HCT116 (cell line): ENCODE measurements around the gene PAMR1. TPM values are rescaled to one million over a fixed set of nuclear protein-coding genes. Genes with fewer than 3 reads are reported as not detected.

Experiments used
- ATAC-seq: fragments of 200-7000 bp; cut with Tn5 transposase; 2 replicates; pipeline ENCODE4 v1.9.1; 2020; ENCODE audit warnings: mild to moderate bottlenecking, moderate library complexity
- BruUV-seq: library from RNA; stranded (reverse); fragments of 400-500 nt; replicated peaks from 2 replicates; lab custom pipeline; 2021; lab: Mats Ljungman, UMichigan
- CTCF ChIA-PET: fragments of 300-600 bp; sonication (Branson Sonifier 250); formaldehyde crosslinking; loops from one replicate; lab custom pipeline; 2021; ENCODE audit warnings: antibody characterized with exemption; lab: Charles Lee
- POLR2A ChIA-PET: fragments of 300-600, 350-600 bp; sonication (Branson Sonifier 250); formaldehyde crosslinking; loops from one replicate; lab custom pipeline; 2021; ENCODE audit warnings: antibody characterized with exemption; lab: Charles Lee
- RAD21 ChIA-PET, 2 experiments: fragments of 300-600 bp; sonication (Branson Sonifier 250); formaldehyde crosslinking; loops; one replicate each; lab custom pipeline; 2023; ENCODE audit warnings: low total read pairs in 2 of 2; ENCODE audit not compliant: uncharacterized antibody in 2 of 2, unreplicated experiment in 2 of 2, low non-redundant PET in 1 of 2; lab: Charles Lee
- DNase-seq: peaks from one replicate; pipeline ENCODE4 v3.0.0-alpha.2; 2010; ENCODE audit warnings: low read depth, low spot score
- H2AFZ ChIP-seq: fragments of 200-600 bp; shearing (Covaris generic), sonication (generic); 2 replicates; pipeline ENCODE4 v1.6.1; 2017; ENCODE audit warnings: low read depth, mixed run types, mixed read lengths, antibody characterized with exemption, low read length; ENCODE audit not compliant: poor library complexity, severe bottlenecking
- H3K27ac ChIP-seq: 2 replicates; pipeline ENCODE4 v1.5.1; 2012; ENCODE audit warnings: low read depth, low read length
- H3K27me3 ChIP-seq: fragments of 200-600 bp; sonication (generic); 2 replicates; pipeline ENCODE4 v1.6.1; 2016; ENCODE audit warnings: mixed run types, low read length, mixed read lengths; ENCODE audit not compliant: insufficient read depth
- H3K36me3 ChIP-seq, 2 experiments: fragments of 200-500 bp in 1 of 2; fragments of 200-600 bp in 1 of 2; sonication (Bioruptor generic) in 1 of 2; sonication (generic) in 1 of 2; 2 replicates each; pipeline versions ENCODE4 v1.5.1 to v1.6.1; 2014 to 2016; ENCODE audit warnings: low read length in 2 of 2, inconsistent platforms in 1 of 2, mixed read lengths in 1 of 2, mixed run types in 1 of 2; ENCODE audit not compliant: insufficient read depth in 2 of 2, control insufficient read depth in 1 of 2
- H3K4me1 ChIP-seq, 2 experiments: fragments of 200-600 bp in 1 of 2; sonication (generic) in 1 of 2; 2 replicates each; pipeline versions ENCODE4 v1.5.1 to v1.6.1; 2012 to 2017; ENCODE audit warnings: low read length in 2 of 2, inconsistent platforms in 1 of 2, mild to moderate bottlenecking in 1 of 2, mixed read lengths in 1 of 2, mixed run types in 1 of 2, moderate library complexity in 1 of 2; ENCODE audit not compliant: insufficient read depth in 2 of 2, control insufficient read depth in 1 of 2
- H3K4me2 ChIP-seq: fragments of 200-600 bp; sonication (generic); 2 replicates; pipeline ENCODE4 v1.6.1; 2017; ENCODE audit warnings: mixed run types, low read length, mixed read lengths
- H3K4me3 ChIP-seq, 2 experiments: fragments of 200-600 bp in 1 of 2; sonication (generic) in 1 of 2; replicated peaks in 1 of 2; 2 replicates each; pipeline ENCODE4 v1.5.1; 2011 to 2016; ENCODE audit warnings: low read length in 2 of 2, control low read depth in 1 of 2, low read depth in 1 of 2, mild to moderate bottlenecking in 1 of 2, mixed read lengths in 1 of 2, mixed run types in 1 of 2
- H3K79me2 ChIP-seq: fragments of 200-600 bp; sonication (generic); 2 replicates; pipeline ENCODE4 v1.6.1; 2017; ENCODE audit warnings: mild to moderate bottlenecking, mixed run types, low read length, moderate library complexity, mixed read lengths; ENCODE audit not compliant: insufficient read depth
- H3K9ac ChIP-seq: fragments of 200-600 bp; sonication (generic); 2 replicates; pipeline ENCODE4 v1.6.1; 2016; ENCODE audit warnings: low read length, mixed read lengths
- H3K9me2 ChIP-seq: fragments of 200-600 bp; sonication (generic), shearing (Covaris generic); 2 replicates; pipeline ENCODE4 v1.6.1; 2017; ENCODE audit warnings: mixed run types, mild to moderate bottlenecking, moderate library complexity; ENCODE audit not compliant: insufficient read depth
- H3K9me3 ChIP-seq, 2 experiments: fragments of 200-500 bp in 1 of 2; fragments of 200-600 bp in 1 of 2; sonication (Bioruptor generic) in 1 of 2; sonication (generic) in 1 of 2; 2 replicates each; pipeline ENCODE4 v1.6.1; 2014 to 2017; ENCODE audit warnings: low read length in 2 of 2, mixed read lengths in 2 of 2, inconsistent platforms in 1 of 2, low read depth in 1 of 2, mild to moderate bottlenecking in 1 of 2, mixed run types in 1 of 2, moderate library complexity in 1 of 2; ENCODE audit not compliant: control insufficient read depth in 1 of 2, insufficient read depth in 1 of 2
- H4K20me1 ChIP-seq: fragments of 200-600 bp; sonication (generic), shearing (Covaris generic); 2 replicates; pipeline ENCODE4 v1.6.1; 2017; ENCODE audit warnings: mixed run types, mild to moderate bottlenecking, moderate library complexity; ENCODE audit not compliant: insufficient read depth
- CBX3 ChIP-seq: IDR thresholded peaks from 2 replicates; pipeline ENCODE4 v1.6.1; 2012; ENCODE audit warnings: low read depth
- CEBPB ChIP-seq: IDR thresholded peaks from 2 replicates; pipeline ENCODE4 v1.6.1; 2012; ENCODE audit warnings: low read depth
- EGR1 ChIP-seq: IDR thresholded peaks from 2 replicates; pipeline ENCODE4 v1.6.1; 2012; ENCODE audit warnings: low read depth
- ELF1 ChIP-seq: IDR thresholded peaks from 2 replicates; pipeline ENCODE4 v1.6.1; 2012; ENCODE audit warnings: low read depth, borderline replicate concordance
- EZH2 ChIP-seq: fragments of 200-600 bp; sonication (generic); IDR thresholded peaks from 2 replicates; pipeline ENCODE4 v1.6.1; 2017; ENCODE audit warnings: antibody characterized with exemption, mixed run types
- EZH2phosphoT487 ChIP-seq: fragments of 200-600 bp; IDR thresholded peaks from 2 replicates; pipeline ENCODE4 v1.6.1; 2018; ENCODE audit warnings: antibody characterized with exemption, borderline replicate concordance
- FOSL1 ChIP-seq: IDR thresholded peaks from 2 replicates; pipeline ENCODE4 v1.6.1; 2012; ENCODE audit warnings: low read depth
- POLR2A ChIP-seq: IDR thresholded peaks from 2 replicates; pipeline ENCODE4 v1.7.0; 2011; ENCODE audit warnings: borderline replicate concordance; ENCODE audit not compliant: insufficient read depth, insufficient read length; ENCODE audit errors: extremely low read depth
- POLR2AphosphoS5 ChIP-seq: IDR thresholded peaks from 2 replicates; pipeline ENCODE4 v1.6.1; 2011; ENCODE audit warnings: mild to moderate bottlenecking, low read depth, low read length, moderate library complexity
- SIN3A ChIP-seq: IDR thresholded peaks from 2 replicates; pipeline ENCODE4 v1.6.1; 2012; ENCODE audit warnings: low read depth
- SP1 ChIP-seq: IDR thresholded peaks from 2 replicates; pipeline ENCODE4 v1.6.1; 2012; ENCODE audit warnings: low read depth
- SRF ChIP-seq: IDR thresholded peaks from 2 replicates; pipeline ENCODE4 v1.6.1; 2012; ENCODE audit warnings: low read depth
- TCF7L2 ChIP-seq: IDR thresholded peaks from 2 replicates; pipeline ENCODE4 v1.7.0; 2011; ENCODE audit warnings: borderline replicate concordance, inconsistent platforms; ENCODE audit not compliant: insufficient read depth, insufficient read length; ENCODE audit errors: extremely low read depth
- YY1 ChIP-seq: IDR thresholded peaks from 2 replicates; pipeline ENCODE4 v1.6.1; 2011; ENCODE audit warnings: low read length, low read depth, moderate library complexity, mild to moderate bottlenecking; ENCODE audit not compliant: insufficient replicate concordance; ENCODE audit errors: extremely low read depth
- ZFX ChIP-seq: fragments of 450-650 bp; IDR thresholded peaks from 2 replicates; pipeline ENCODE4 v1.6.1; 2017
- ZNF274 ChIP-seq: fragments of 200-500 bp; sonication (Bioruptor generic); IDR thresholded peaks from 2 replicates; pipeline ENCODE4 v1.6.1; 2014; ENCODE audit warnings: mild to moderate bottlenecking, low read depth, low read length, inconsistent platforms
- intact Hi-C: fragments of 100-400 bp; cut with micrococcal nuclease; formaldehyde crosslinking; loops from 2 replicates; pipeline ENCODE4 v1.10.0; 2022
- total RNA-seq: library from RNA; stranded (reverse); gene quantifications from one replicate; pipeline ENCODE4 v1.2.1, GENCODE V29; 2021; ENCODE audit not compliant: unreplicated experiment
- TF ChIP-seq, protein P1 (sequence below): IDR thresholded peaks from 2 replicates; pipeline ENCODE4 v1.6.1; 2012; ENCODE audit warnings: low read depth
- TF ChIP-seq, protein P2 (sequence below), 3 experiments: fragments of 200-600 bp in 1 of 3; sonication (generic) in 1 of 3; IDR thresholded peaks in 2 of 3; conservative IDR thresholded peaks in 1 of 3; 2 replicates each; pipeline ENCODE4 v1.5.1; 2012 to 2017; ENCODE audit warnings: low read depth in 2 of 3, low read length in 2 of 3, antibody characterized with exemption in 1 of 3, borderline replicate concordance in 1 of 3, control low read depth in 1 of 3, mild to moderate bottlenecking in 1 of 3, mixed read lengths in 1 of 3, mixed run types in 1 of 3, moderate library complexity in 1 of 3; ENCODE audit not compliant: insufficient read depth in 1 of 3
- TF ChIP-seq, protein P3 (sequence below): IDR thresholded peaks from 2 replicates; pipeline ENCODE4 v1.6.1; 2012
- TF ChIP-seq, protein P4 (sequence below): IDR thresholded peaks from 2 replicates; pipeline ENCODE4 v1.6.1; 2012

Gene PAMR1
- total RNA-seq, 1 experiment from 2014 or later, result not detected

DNA sequence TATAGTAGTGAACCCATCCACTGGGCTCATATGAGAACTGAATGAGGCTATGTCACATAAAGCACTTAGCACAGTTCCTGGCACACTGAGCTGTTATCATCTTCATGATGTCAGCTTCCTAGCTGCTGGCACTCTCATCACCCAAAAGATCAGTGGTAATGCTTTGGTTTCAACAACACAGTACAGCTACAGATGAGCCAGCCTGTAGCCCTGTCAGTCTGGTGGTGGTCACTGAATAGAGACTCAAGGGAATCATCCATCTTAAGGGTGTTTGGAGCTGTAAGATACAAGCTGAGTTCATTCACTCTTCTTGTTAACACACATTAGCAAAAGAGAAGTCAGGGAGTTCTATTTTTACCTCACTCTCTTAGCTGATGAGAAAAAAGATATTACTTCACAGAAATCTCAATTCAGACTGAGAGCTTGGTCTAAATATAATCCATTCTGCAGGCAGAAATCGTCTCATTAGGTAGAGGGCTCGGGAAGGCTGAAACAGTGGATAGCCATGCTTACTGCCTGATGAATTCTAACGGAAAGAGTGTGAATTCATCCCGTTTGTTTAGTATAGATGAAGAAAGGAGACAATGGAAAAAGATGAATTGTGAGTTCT lies 99.7 kb downstream of the PAMR1 start:
- Histone ChIP-seq H3K4me1 (no peaks in the 10 kb centered on the region), H3K4me3 (no peak overlapping the region), H3K4me2 (no peak overlapping the region), H4K20me1 (no peaks in the 10 kb centered on the region), H3K9ac (no peak overlapping the region), H3K36me3 (no peaks in the 10 kb centered on the region), H3K27me3 (peaks cover 93% of the 10 kb centered on the region), H3K27ac (no peak overlapping the region), H2AFZ (no peak overlapping the region), H3K79me2 (no peaks in the 10 kb centered on the region), H3K9me2 (no peaks in the 10 kb centered on the region), H3K9me3 (no peaks in the 10 kb centered on the region)
- DNase-seq (no peak), ATAC-seq (no peak)
- no TSS peak for BruUV-seq
- intact Hi-C loops, result no loop called here
- ChIA-PET CTCF (interaction anchor here (1.5 kb wide), 1 partner anchor 13 kb away, joined by 6 read pairs; no protein-coding TSS in a partner anchor), POLR2A (no interaction called here), RAD21 (no interaction called here)
- TF ChIP-seq POLR2A (no peak), ELF1 (no peak), CBX3 (no peak), EZH2 (no peak), SP1 (no peak), POLR2AphosphoS5 (no peak), EGR1 (no peak), SRF (no peak), CEBPB (no peak), EZH2phosphoT487 (no peak), ZFX (no peak), TCF7L2 (no peak), SIN3A (no peak), YY1 (no peak), FOSL1 (no peak), ZNF274 (no peak)
- TF ChIP-seq, protein P1, sequence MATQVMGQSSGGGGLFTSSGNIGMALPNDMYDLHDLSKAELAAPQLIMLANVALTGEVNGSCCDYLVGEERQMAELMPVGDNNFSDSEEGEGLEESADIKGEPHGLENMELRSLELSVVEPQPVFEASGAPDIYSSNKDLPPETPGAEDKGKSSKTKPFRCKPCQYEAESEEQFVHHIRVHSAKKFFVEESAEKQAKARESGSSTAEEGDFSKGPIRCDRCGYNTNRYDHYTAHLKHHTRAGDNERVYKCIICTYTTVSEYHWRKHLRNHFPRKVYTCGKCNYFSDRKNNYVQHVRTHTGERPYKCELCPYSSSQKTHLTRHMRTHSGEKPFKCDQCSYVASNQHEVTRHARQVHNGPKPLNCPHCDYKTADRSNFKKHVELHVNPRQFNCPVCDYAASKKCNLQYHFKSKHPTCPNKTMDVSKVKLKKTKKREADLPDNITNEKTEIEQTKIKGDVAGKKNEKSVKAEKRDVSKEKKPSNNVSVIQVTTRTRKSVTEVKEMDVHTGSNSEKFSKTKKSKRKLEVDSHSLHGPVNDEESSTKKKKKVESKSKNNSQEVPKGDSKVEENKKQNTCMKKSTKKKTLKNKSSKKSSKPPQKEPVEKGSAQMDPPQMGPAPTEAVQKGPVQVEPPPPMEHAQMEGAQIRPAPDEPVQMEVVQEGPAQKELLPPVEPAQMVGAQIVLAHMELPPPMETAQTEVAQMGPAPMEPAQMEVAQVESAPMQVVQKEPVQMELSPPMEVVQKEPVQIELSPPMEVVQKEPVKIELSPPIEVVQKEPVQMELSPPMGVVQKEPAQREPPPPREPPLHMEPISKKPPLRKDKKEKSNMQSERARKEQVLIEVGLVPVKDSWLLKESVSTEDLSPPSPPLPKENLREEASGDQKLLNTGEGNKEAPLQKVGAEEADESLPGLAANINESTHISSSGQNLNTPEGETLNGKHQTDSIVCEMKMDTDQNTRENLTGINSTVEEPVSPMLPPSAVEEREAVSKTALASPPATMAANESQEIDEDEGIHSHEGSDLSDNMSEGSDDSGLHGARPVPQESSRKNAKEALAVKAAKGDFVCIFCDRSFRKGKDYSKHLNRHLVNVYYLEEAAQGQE, result no peak
- TF ChIP-seq, protein P2, sequence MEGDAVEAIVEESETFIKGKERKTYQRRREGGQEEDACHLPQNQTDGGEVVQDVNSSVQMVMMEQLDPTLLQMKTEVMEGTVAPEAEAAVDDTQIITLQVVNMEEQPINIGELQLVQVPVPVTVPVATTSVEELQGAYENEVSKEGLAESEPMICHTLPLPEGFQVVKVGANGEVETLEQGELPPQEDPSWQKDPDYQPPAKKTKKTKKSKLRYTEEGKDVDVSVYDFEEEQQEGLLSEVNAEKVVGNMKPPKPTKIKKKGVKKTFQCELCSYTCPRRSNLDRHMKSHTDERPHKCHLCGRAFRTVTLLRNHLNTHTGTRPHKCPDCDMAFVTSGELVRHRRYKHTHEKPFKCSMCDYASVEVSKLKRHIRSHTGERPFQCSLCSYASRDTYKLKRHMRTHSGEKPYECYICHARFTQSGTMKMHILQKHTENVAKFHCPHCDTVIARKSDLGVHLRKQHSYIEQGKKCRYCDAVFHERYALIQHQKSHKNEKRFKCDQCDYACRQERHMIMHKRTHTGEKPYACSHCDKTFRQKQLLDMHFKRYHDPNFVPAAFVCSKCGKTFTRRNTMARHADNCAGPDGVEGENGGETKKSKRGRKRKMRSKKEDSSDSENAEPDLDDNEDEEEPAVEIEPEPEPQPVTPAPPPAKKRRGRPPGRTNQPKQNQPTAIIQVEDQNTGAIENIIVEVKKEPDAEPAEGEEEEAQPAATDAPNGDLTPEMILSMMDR (IDR thresholded peaks at IDR 0.05 in 2 of 3, conservative IDR thresholded peaks at IDR 0.05 in 1 of 3; ENCODE audit: borderline replicate concordance in 1 of 3, insufficient read depth in 1 of 3, low read depth in 2 of 3, low read length in 2 of 3), result no peak
- TF ChIP-seq, protein P3, sequence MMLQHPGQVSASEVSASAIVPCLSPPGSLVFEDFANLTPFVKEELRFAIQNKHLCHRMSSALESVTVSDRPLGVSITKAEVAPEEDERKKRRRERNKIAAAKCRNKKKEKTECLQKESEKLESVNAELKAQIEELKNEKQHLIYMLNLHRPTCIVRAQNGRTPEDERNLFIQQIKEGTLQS, result no peak
- TF ChIP-seq, protein P4, sequence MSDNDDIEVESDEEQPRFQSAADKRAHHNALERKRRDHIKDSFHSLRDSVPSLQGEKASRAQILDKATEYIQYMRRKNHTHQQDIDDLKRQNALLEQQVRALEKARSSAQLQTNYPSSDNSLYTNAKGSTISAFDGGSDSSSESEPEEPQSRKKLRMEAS, result no peak
